Neural progenitor cell (in vitro differentiated cells): ENCODE measurements around the gene SLC24A4. TPM values are rescaled to one million over a fixed set of nuclear protein-coding genes. Genes with fewer than 3 reads are reported as not detected.
A peak's percentile ranks its signal among the peaks of the same experiment; 100 is the strongest.

Experiments used
- DNase-seq: peaks from one replicate; pipeline ENCODE4 v3.0.0-alpha.2; 2016; ENCODE audit warnings: low spot score
- H2AFZ ChIP-seq: fragments of 200-600 bp; sonication (generic); replicated peaks from 2 replicates; pipeline ENCODE4 v1.6.1; 2016; ENCODE audit warnings: antibody characterized with exemption
- H3F3A ChIP-seq: fragments of 200-600 bp; sonication (generic); 2 replicates; pipeline ENCODE4 v1.6.1; 2016; ENCODE audit warnings: antibody characterized with exemption, low read depth
- H3K27ac ChIP-seq: fragments of 200-600 bp; sonication (generic); 2 replicates; pipeline ENCODE4 v1.5.1; 2016; ENCODE audit warnings: mild to moderate bottlenecking
- H3K27me3 ChIP-seq: fragments of 200-600 bp; sonication (generic); 2 replicates; pipeline ENCODE4 v1.6.1; 2016; ENCODE audit warnings: mild to moderate bottlenecking, moderate library complexity
- H3K36me3 ChIP-seq: fragments of 200-600 bp; sonication (generic); 2 replicates; pipeline ENCODE4 v1.5.1; 2016
- H3K4me1 ChIP-seq: fragments of 200-600 bp; sonication (generic); 2 replicates; pipeline ENCODE4 v1.6.1; 2016; ENCODE audit warnings: mixed run types
- H3K4me2 ChIP-seq: fragments of 200-600 bp; sonication (generic); 2 replicates; pipeline ENCODE4 v1.6.1; 2016
- H3K4me3 ChIP-seq: fragments of 200-600 bp; sonication (generic); 2 replicates; pipeline ENCODE4 v1.5.1; 2016
- H3K79me2 ChIP-seq: fragments of 200-600 bp; sonication (generic); 2 replicates; pipeline ENCODE4 v1.6.1; 2016; ENCODE audit warnings: low read depth
- H3K9ac ChIP-seq: fragments of 200-600 bp; sonication (generic); 2 replicates; pipeline ENCODE4 v1.6.1; 2016
- H3K9me3 ChIP-seq: fragments of 200-600 bp; sonication (generic); 2 replicates; pipeline ENCODE4 v1.5.1; 2016; ENCODE audit warnings: low read depth
- H4K20me1 ChIP-seq: fragments of 200-600 bp; sonication (generic); 2 replicates; pipeline ENCODE4 v1.6.1; 2016; ENCODE audit warnings: low read depth
- H3K27ac Mint-ChIP-seq: 3 replicates; pipeline ENCODE4 v1.8.0; 2021; ENCODE audit warnings: mixed read lengths
- H3K27me3 Mint-ChIP-seq: 2 replicates; pipeline ENCODE4 v1.8.0; 2022; ENCODE audit warnings: low read depth, mild to moderate bottlenecking, inconsistent platforms, moderate library complexity, mixed read lengths; ENCODE audit not compliant: insufficient read depth
- H3K36me3 Mint-ChIP-seq: 3 replicates; pipeline ENCODE4 v1.8.0; 2021; ENCODE audit warnings: mixed read lengths
- H3K4me1 Mint-ChIP-seq: 3 replicates; pipeline ENCODE4 v1.8.0; 2021; ENCODE audit warnings: mixed read lengths
- H3K4me3 Mint-ChIP-seq: 3 replicates; pipeline ENCODE4 v1.8.0; 2021; ENCODE audit warnings: mild to moderate bottlenecking, moderate library complexity, mixed read lengths
- H3K9me3 Mint-ChIP-seq: 3 replicates; pipeline ENCODE4 v1.8.0; 2020; ENCODE audit warnings: mixed read lengths
- CTCF ChIP-seq: fragments of 200-600 bp; sonication (generic); IDR thresholded peaks from 2 replicates; pipeline ENCODE4 v1.5.1; 2017; ENCODE audit warnings: antibody characterized with exemption, mild to moderate bottlenecking
- EZH2 ChIP-seq: fragments of 200-600 bp; sonication (generic); IDR thresholded peaks from 2 replicates; pipeline ENCODE4 v1.6.1; 2017; ENCODE audit warnings: antibody characterized with exemption, mild to moderate bottlenecking, moderate library complexity
- EZH2phosphoT487 ChIP-seq: fragments of 200-600 bp; sonication (generic); IDR thresholded peaks from 2 replicates; pipeline ENCODE4 v1.6.1; 2017; ENCODE audit warnings: antibody characterized with exemption
- total RNA-seq: library from RNA; depleted of rRNA; stranded (reverse); fragments of >200 nt; gene quantifications from 2 replicates; pipeline ENCODE4 v1.2.3, GENCODE V29; 2015; ENCODE audit warnings: low replicate concordance

Gene SLC24A4
- total RNA-seq, 1 donor from 2014 or later: 0.73 TPM

- Mint-ChIP-seq H3K27me3 (peaks cover 12% of the 10 kb centered on the region), H3K9me3 (no peaks in the 10 kb centered on the region), H3K4me1 (peaks cover 21% of the 10 kb centered on the region), H3K27ac (no peak overlapping the region), H3K36me3 (no peaks in the 10 kb centered on the region), H3K4me3 (peak overlapping the region; percentile 50)
- Histone ChIP-seq H2AFZ (no peak overlapping the region), H3K79me2 (no peaks in the 10 kb centered on the region), H3K4me1 (no peaks in the 10 kb centered on the region), H3K4me2 (no peak overlapping the region), H3K4me3 (no peak overlapping the region), H3K36me3 (no peaks in the 10 kb centered on the region), H3K9ac (no peak overlapping the region), H3K27me3 (no peaks in the 10 kb centered on the region), H3F3A (no peaks in the 10 kb centered on the region), H3K9me3 (no peaks in the 10 kb centered on the region), H4K20me1 (no peaks in the 10 kb centered on the region), H3K27ac (no peak overlapping the region)
- TF ChIP-seq EZH2 (no peak), CTCF (no peak), EZH2phosphoT487 (no peak)
- no peak for DNase-seq
These were observed 134.1 kb downstream of the SLC24A4 start for GRCh38 chr14:92457016-92457565.

GRCh38 chr14:92458136-92459029, 135.4 kb downstream of the SLC24A4 start:
- H3K36me3 ChIP-seq: no peaks in the 10 kb centered on the region
- H3K9me3 Mint-ChIP-seq: no peaks in the 10 kb centered on the region
- H4K20me1 ChIP-seq: no peaks in the 10 kb centered on the region
- H3K27ac ChIP-seq: no peak overlapping the region
- no peak overlapping the region for H3K27ac Mint-ChIP-seq
- no peaks in the 10 kb centered on the region for H3K4me1 ChIP-seq
- TF ChIP-seq EZH2phosphoT487 (no peak), EZH2 (no peak), CTCF (no peak)
- no peak overlapping the region for H3K4me2 ChIP-seq
- H3K9me3 ChIP-seq: no peaks in the 10 kb centered on the region
- DNase-seq: no peak
- H3K9ac ChIP-seq: no peak overlapping the region
- no peak overlapping the region for H3K4me3 ChIP-seq
- H3K4me3 Mint-ChIP-seq: no peak overlapping the region
- H2AFZ ChIP-seq: no peak overlapping the region
- H3K27me3 ChIP-seq: no peaks in the 10 kb centered on the region
- peaks cover 12% of the 10 kb centered on the region for H3K27me3 Mint-ChIP-seq
- H3K4me1 Mint-ChIP-seq: peaks cover 16% of the 10 kb centered on the region
- no peaks in the 10 kb centered on the region for H3K36me3 Mint-ChIP-seq
- no peaks in the 10 kb centered on the region for H3F3A ChIP-seq
- no peaks in the 10 kb centered on the region for H3K79me2 ChIP-seq

- peak overlapping the region; percentile 28 for H2AFZ ChIP-seq
- H3K9ac ChIP-seq: no peak overlapping the region
- Mint-ChIP-seq H3K4me3 (no peak overlapping the region), H3K27ac (peak overlapping the region; percentile 53), H3K9me3 (no peaks in the 10 kb centered on the region), H3K4me1 (peaks cover 16% of the 10 kb centered on the region), H3K36me3 (no peaks in the 10 kb centered on the region), H3K27me3 (peaks cover 12% of the 10 kb centered on the region)
- H3K27me3 ChIP-seq: no peaks in the 10 kb centered on the region
- TF ChIP-seq EZH2: no peak
- TF ChIP-seq CTCF: no peak
- no peak for TF ChIP-seq EZH2phosphoT487
- H3F3A ChIP-seq: no peaks in the 10 kb centered on the region
- no peaks in the 10 kb centered on the region for H3K9me3 ChIP-seq
- H3K4me3 ChIP-seq: no peak overlapping the region
- no peak overlapping the region for H3K27ac ChIP-seq
- H3K4me1 ChIP-seq: no peaks in the 10 kb centered on the region
- no peaks in the 10 kb centered on the region for H3K36me3 ChIP-seq
- no peak overlapping the region for H3K4me2 ChIP-seq
- DNase-seq: no peak
- no peaks in the 10 kb centered on the region for H3K79me2 ChIP-seq
- H4K20me1 ChIP-seq: no peaks in the 10 kb centered on the region
These were observed 136.3 kb downstream of the SLC24A4 start for GRCh38 chr14:92459030-92459949.
